Naive thymus-derived CD4-positive, alpha-beta T cell (primary cell): ENCODE measurements around the gene STK32C. TPM values are rescaled to one million over a fixed set of nuclear protein-coding genes. Genes with fewer than 3 reads are reported as not detected.
"Not testable (repeated sequence)": the region's sequence is repeated elsewhere in the genome, so short reads cannot be mapped to it uniquely, and the experiment has no call there.

Source experiments
- ATAC-seq: fragments of 150-1000 bp; cut with Tn5 transposase; 2 replicates; pipeline ENCODE4 v1.10.0; 2021; ENCODE audit warnings: mild to moderate bottlenecking, moderate library complexity
- CTCF ChIA-PET: fragments of 350-600 bp; sonication (Branson Sonifier 250); formaldehyde crosslinking; loops from one replicate; lab custom pipeline; 2021; ENCODE audit warnings: antibody characterized with exemption; lab: Charles Lee
- POLR2A ChIA-PET: fragments of 350-600 bp; sonication (Branson Sonifier 250); formaldehyde crosslinking; loops from one replicate; lab custom pipeline; 2021; ENCODE audit warnings: antibody characterized with exemption, inconsistent platforms; lab: Charles Lee
- DNase-seq, 9 donors: peaks; one replicate each; pipeline versions ENCODE4 v3.0.0 to v3.0.0-alpha.2; 2020 to 2022; ENCODE audit warnings: mixed read lengths in 1 of 9
- H3K27ac ChIP-seq: one replicate; pipeline ENCODE4 v1.7.0; 2013; ENCODE audit warnings: mild to moderate bottlenecking, low read depth, low read length, moderate library complexity
- H3K27me3 ChIP-seq, 2 donors: one replicate each; pipeline ENCODE4 v1.7.0; 2013; ENCODE audit warnings: low read length in 2 of 2, mild to moderate bottlenecking in 2 of 2, moderate library complexity in 2 of 2; ENCODE audit not compliant: control insufficient read depth in 2 of 2, insufficient read depth in 2 of 2
- H3K36me3 ChIP-seq, 3 experiments: 1 replicate in 2 of 3; 2 replicates in 1 of 3; pipeline ENCODE4 v1.7.0; 2013; ENCODE audit warnings: low read length in 3 of 3, mild to moderate bottlenecking in 3 of 3, moderate library complexity in 1 of 3; ENCODE audit not compliant: insufficient read depth in 3 of 3, control insufficient read depth in 2 of 3
- H3K4me1 ChIP-seq, 2 donors: one replicate each; pipeline ENCODE4 v1.7.0; 2013; ENCODE audit warnings: low read length in 2 of 2, mild to moderate bottlenecking in 2 of 2, moderate library complexity in 1 of 2; ENCODE audit not compliant: control insufficient read depth in 2 of 2, insufficient read depth in 2 of 2
- H3K4me3 ChIP-seq: 2 replicates; pipeline ENCODE4 v1.7.0; 2013; ENCODE audit warnings: mild to moderate bottlenecking, low read length
- H3K9me3 ChIP-seq, 3 experiments: 1 replicate in 2 of 3; 2 replicates in 1 of 3; pipeline ENCODE4 v1.7.0; 2013; ENCODE audit warnings: low read length in 3 of 3; ENCODE audit not compliant: control insufficient read depth in 2 of 3
- H3K27ac Mint-ChIP-seq, 9 donors: one replicate each; pipeline ENCODE4 v1.8.0; 2020 to 2022; ENCODE audit warnings: mixed read lengths in 9 of 9, mild to moderate bottlenecking in 8 of 9, moderate library complexity in 5 of 9, inconsistent platforms in 2 of 9
- H3K27me3 Mint-ChIP-seq, 5 donors: one replicate each; pipeline ENCODE4 v1.8.0; 2021 to 2022; ENCODE audit warnings: mixed read lengths in 5 of 5, mild to moderate bottlenecking in 1 of 5
- H3K36me3 Mint-ChIP-seq, 5 donors: one replicate each; pipeline ENCODE4 v1.8.0; 2020 to 2022; ENCODE audit warnings: mixed read lengths in 5 of 5, mild to moderate bottlenecking in 3 of 5, inconsistent platforms in 1 of 5
- H3K4me1 Mint-ChIP-seq, 7 donors: one replicate each; pipeline ENCODE4 v1.8.0; 2020 to 2022; ENCODE audit warnings: mixed read lengths in 7 of 7, mild to moderate bottlenecking in 3 of 7, inconsistent platforms in 1 of 7
- H3K4me3 Mint-ChIP-seq, 10 donors: one replicate each; pipeline ENCODE4 v1.8.0; 2020 to 2022; ENCODE audit warnings: mild to moderate bottlenecking in 10 of 10, mixed read lengths in 10 of 10, moderate library complexity in 6 of 10, inconsistent platforms in 2 of 10
- H3K9me3 Mint-ChIP-seq, 11 donors: one replicate each; pipeline ENCODE4 v1.8.0; 2020 to 2022; ENCODE audit warnings: mixed read lengths in 11 of 11, mild to moderate bottlenecking in 4 of 11, inconsistent platforms in 1 of 11, moderate library complexity in 1 of 11
- intact Hi-C, 2 donors: fragments of 100-400 bp; cut with micrococcal nuclease; formaldehyde crosslinking; loops; one replicate each; pipeline ENCODE4 v1.15.1; 2023
- polyA plus RNA-seq, 2 donors: library from polyadenylated mRNA; unstranded; fragments of 300-500 nt; fragmentation: Illumina TruSeq; gene quantifications; one replicate each; pipeline ENCODE4 v1.2.3, GENCODE V29; 2021
- total RNA-seq, 6 experiments: library from RNA in 5 of 6; stranded (reverse) in 5 of 6; gene quantifications; 1 replicate in 5 of 6; 2 replicates in 1 of 6; pipeline ENCODE4 v1.2.3 and lab custom pipeline; 2021 to 2026

The STK32C gene
- total and polyA plus RNA-seq, 7 experiments from 2014 or later = 4.6 to 19.4 (median 11.8) TPM

GRCh38 chr10:132298038-132298881 is 9.5 kb downstream of the STK32C start:
- intact Hi-C loops = no loop called here
- no peak overlapping the region for H3K27ac Mint-ChIP-seq
- ATAC-seq (no peak), DNase-seq (no peak)
- Histone ChIP-seq H3K4me1 (no peaks in the 10 kb centered on the region), H3K9me3 (no peaks in the 10 kb centered on the region), H3K4me3 (no peak overlapping the region), H3K36me3 (no peaks in the 10 kb centered on the region), H3K27me3 (no peaks in the 10 kb centered on the region), H3K27ac (no peak overlapping the region)
- POLR2A ChIA-PET = no interaction called here
- peaks cover 0 to 3% (median 0%) of the 10 kb centered on the region in 5 donors for H3K27me3 Mint-ChIP-seq
- H3K4me1 Mint-ChIP-seq = peaks cover 4 to 15% (median 6%) of the 10 kb centered on the region in 7 donors
- peaks cover 0 to 6% (median 0%) of the 10 kb centered on the region in 5 donors for H3K36me3 Mint-ChIP-seq
- CTCF ChIA-PET = no interaction called here
- no peak overlapping the region for H3K4me3 Mint-ChIP-seq
- H3K9me3 Mint-ChIP-seq = no peaks in the 10 kb centered on the region

- ATAC-seq (no peak), DNase-seq (no peak)
- H3K4me3 ChIP-seq = no peak overlapping the region
- intact Hi-C loops = no loop called here
- Mint-ChIP-seq H3K9me3 (no peaks in the 10 kb centered on the region), H3K27me3 (peaks cover 0 to 3% (median 0%) of the 10 kb centered on the region in 5 donors), H3K36me3 (peaks cover 0 to 6% (median 0%) of the 10 kb centered on the region in 5 donors), H3K4me3 (no peak overlapping the region), H3K27ac (no peak overlapping the region), H3K4me1 (peaks cover 4 to 15% (median 5%) of the 10 kb centered on the region in 7 donors)
- CTCF ChIA-PET = no interaction called here
- no peak overlapping the region for H3K27ac ChIP-seq
- H3K27me3 ChIP-seq = no peaks in the 10 kb centered on the region
- no peaks in the 10 kb centered on the region for H3K9me3 ChIP-seq
- H3K36me3 ChIP-seq = no peaks in the 10 kb centered on the region
- H3K4me1 ChIP-seq = no peaks in the 10 kb centered on the region
- POLR2A ChIA-PET = no interaction called here
These were observed 10.2 kb downstream of the STK32C start for GRCh38 chr10:132297526-132297925.

GRCh38 chr10:132296666-132297443 is 10.9 kb downstream of the STK32C start:
- no peaks in the 10 kb centered on the region for H3K4me1 ChIP-seq
- peaks cover 0 to 3% (median 0%) of the 10 kb centered on the region in 5 donors for H3K27me3 Mint-ChIP-seq
- CTCF ChIA-PET = no interaction called here
- peaks cover 0 to 6% (median 0%) of the 10 kb centered on the region in 5 donors for H3K36me3 Mint-ChIP-seq
- POLR2A ChIA-PET = no interaction called here
- H3K4me3 Mint-ChIP-seq = no peak overlapping the region
- H3K4me1 Mint-ChIP-seq = peaks cover 4 to 15% (median 7%) of the 10 kb centered on the region in 7 donors
- H3K4me3 ChIP-seq = no peak overlapping the region
- H3K9me3 Mint-ChIP-seq = no peaks in the 10 kb centered on the region
- no peak overlapping the region for H3K27ac Mint-ChIP-seq
- H3K9me3 ChIP-seq = no peaks in the 10 kb centered on the region
- H3K27ac ChIP-seq = no peak overlapping the region
- no peaks in the 10 kb centered on the region for H3K36me3 ChIP-seq
- H3K27me3 ChIP-seq = no peaks in the 10 kb centered on the region
- no peak for ATAC-seq
- DNase-seq = no peak
- intact Hi-C loops = no loop called here

- ATAC-seq, POLR2A ChIA-PET, H3K36me3 Mint-ChIP-seq: not testable (repeated sequence)
These were observed 12.3 kb downstream of the STK32C start for GRCh38 chr10:132295481-132295880.

GRCh38 chr10:132294561-132295318 is 13.0 kb downstream of the STK32C start:
- CTCF ChIA-PET = no interaction called here
- H3K4me1 Mint-ChIP-seq = peaks cover 4 to 14% (median 7%) of the 10 kb centered on the region in 7 donors
- POLR2A ChIA-PET = no interaction called here

More at GRCh38 chr10:132295481-132295880, 12.3 kb downstream of the STK32C start:
- intact Hi-C loops, CTCF ChIA-PET, H3K9me3 Mint-ChIP-seq, H3K4me3 Mint-ChIP-seq, H3K9me3 ChIP-seq, H3K4me1 ChIP-seq, H3K27me3 Mint-ChIP-seq, DNase-seq, H3K27ac ChIP-seq, H3K4me3 ChIP-seq, H3K27me3 ChIP-seq, H3K36me3 ChIP-seq: not testable (repeated sequence)
- H3K27ac Mint-ChIP-seq = peak overlapping the region in 1 of 9 donors; percentile 46
- peaks cover 4 to 15% (median 7%) of the 10 kb centered on the region in 7 donors for H3K4me1 Mint-ChIP-seq

GRCh38 chr10:132293813-132294520 is 13.8 kb downstream of the STK32C start:
- Histone ChIP-seq H3K27ac (no peak overlapping the region), H3K4me1 (no peaks in the 10 kb centered on the region), H3K36me3 (no peaks in the 10 kb centered on the region), H3K9me3 (no peaks in the 10 kb centered on the region), H3K4me3 (no peak overlapping the region), H3K27me3 (no peaks in the 10 kb centered on the region)
- peak overlapping the region in 1 of 9 donors; percentile 36 for H3K27ac Mint-ChIP-seq
- intact Hi-C loops = no loop called here
- no peak overlapping the region for H3K4me3 Mint-ChIP-seq
- ChIA-PET CTCF (no interaction called here), POLR2A (no interaction called here)
- ATAC-seq = no peak
- H3K9me3 Mint-ChIP-seq = no peaks in the 10 kb centered on the region
- peaks cover 0 to 6% (median 0%) of the 10 kb centered on the region in 5 donors for H3K36me3 Mint-ChIP-seq
- no peak for DNase-seq
- H3K4me1 Mint-ChIP-seq = peaks cover 4 to 14% (median 7%) of the 10 kb centered on the region in 7 donors
- peaks cover 0 to 2% (median 0%) of the 10 kb centered on the region in 5 donors for H3K27me3 Mint-ChIP-seq

More at GRCh38 chr10:132294561-132295318, 13.0 kb downstream of the STK32C start:
- no peak overlapping the region for H3K27ac Mint-ChIP-seq
- no peak overlapping the region for H3K4me3 Mint-ChIP-seq
- peaks cover 0 to 3% (median 0%) of the 10 kb centered on the region in 5 donors for H3K27me3 Mint-ChIP-seq
- Histone ChIP-seq H3K27ac (no peak overlapping the region), H3K27me3 (no peaks in the 10 kb centered on the region), H3K9me3 (no peaks in the 10 kb centered on the region), H3K4me3 (no peak overlapping the region), H3K4me1 (no peaks in the 10 kb centered on the region), H3K36me3 (no peaks in the 10 kb centered on the region)
- no peaks in the 10 kb centered on the region for H3K9me3 Mint-ChIP-seq
- DNase-seq = no peak
- ATAC-seq = no peak
- intact Hi-C loops = no loop called here
- peaks cover 0 to 6% (median 0%) of the 10 kb centered on the region in 5 donors for H3K36me3 Mint-ChIP-seq
